Fibroblast of lung (primary cell): ENCODE data around the gene SPACDR. TPM values are rescaled to one million over a fixed set of nuclear protein-coding genes. Genes with fewer than 3 reads are reported as not detected.

Source experiments
- DNase-seq, 2 donors: peaks; one replicate each; pipeline versions ENCODE4 v3.0.0 to v3.0.0-alpha.2; 2010; ENCODE audit warnings: low read depth in 2 of 2
- H2AFZ ChIP-seq: 2 replicates; pipeline ENCODE4 v1.5.1; 2012; ENCODE audit warnings: low read length, control low read depth, inconsistent platforms
- H3K27ac ChIP-seq: 2 replicates; pipeline ENCODE4 v1.5.1; 2011; ENCODE audit warnings: low read length, control low read depth; ENCODE audit not compliant: insufficient read depth
- H3K27me3 ChIP-seq: 2 replicates; pipeline ENCODE4 v1.5.1; 2011; ENCODE audit warnings: mild to moderate bottlenecking, low read length; ENCODE audit not compliant: control insufficient read depth, insufficient read depth
- H3K36me3 ChIP-seq: 2 replicates; pipeline ENCODE4 v1.5.1; 2011; ENCODE audit warnings: low read length; ENCODE audit not compliant: control insufficient read depth, insufficient read depth
- H3K4me1 ChIP-seq: 2 replicates; pipeline ENCODE4 v1.5.1; 2011; ENCODE audit warnings: low read length; ENCODE audit not compliant: control insufficient read depth, insufficient read depth; ENCODE audit errors: extremely low read depth
- H3K4me2 ChIP-seq: 2 replicates; pipeline ENCODE4 v1.5.1; 2011; ENCODE audit warnings: low read length, control low read depth; ENCODE audit not compliant: insufficient read depth; ENCODE audit errors: extremely low read depth
- H3K4me3 ChIP-seq, 4 experiments: fragments of 200-600 bp in 1 of 4; sonication (generic) in 1 of 4; replicated peaks in 1 of 4; 2 replicates each; pipeline ENCODE4 v1.5.1; 2011 to 2016; ENCODE audit warnings: low read length in 4 of 4, low read depth in 3 of 4, mild to moderate bottlenecking in 3 of 4, control low read depth in 2 of 4, inconsistent platforms in 1 of 4, mixed read lengths in 1 of 4; ENCODE audit not compliant: insufficient read depth in 1 of 4; ENCODE audit errors: control extremely low read depth in 1 of 4
- H3K79me2 ChIP-seq: 2 replicates; pipeline ENCODE4 v1.5.1; 2012; ENCODE audit warnings: mild to moderate bottlenecking, low read length, inconsistent platforms; ENCODE audit not compliant: control insufficient read depth, insufficient read depth
- H3K9ac ChIP-seq: 2 replicates; pipeline ENCODE4 v1.5.1; 2011; ENCODE audit warnings: mild to moderate bottlenecking, low read length, control low read depth; ENCODE audit not compliant: insufficient read depth
- H3K9me3 ChIP-seq: 2 replicates; pipeline ENCODE4 v1.5.1; 2012; ENCODE audit warnings: low read depth, low read length; ENCODE audit not compliant: control insufficient read depth, insufficient read depth
- H4K20me1 ChIP-seq: 2 replicates; pipeline ENCODE4 v1.5.1; 2011; ENCODE audit warnings: low read length; ENCODE audit not compliant: control insufficient read depth, insufficient read depth; ENCODE audit errors: extremely low read depth
- CTCF ChIP-seq, 2 donors: IDR thresholded peaks in 1 of 2; conservative IDR thresholded peaks in 1 of 2; 1 replicate in 1 of 2; 2 replicates in 1 of 2; pipeline ENCODE4 v1.5.1; 2011 to 2012; ENCODE audit warnings: low read length in 2 of 2, control low read depth in 1 of 2, inconsistent platforms in 1 of 2, low read depth in 1 of 2, mild to moderate bottlenecking in 1 of 2
- EZH2 ChIP-seq: IDR thresholded peaks from 2 replicates; pipeline ENCODE4 v1.5.1; 2012; ENCODE audit warnings: low read length, control low read depth, mild to moderate bottlenecking; ENCODE audit errors: missing control alignments
- polyA plus RNA-seq, 2 donors: library from polyadenylated mRNA; depleted of rRNA in 1 of 2; stranded (reverse) in 1 of 2; unstranded in 1 of 2; fragments of >200 nt; gene quantifications; 2 replicates each; pipeline ENCODE4 v1.2.1, GENCODE V29; 2011 to 2012; ENCODE audit warnings: missing spikeins in 1 of 2
- total RNA-seq: library from RNA; depleted of rRNA; stranded (reverse); fragments of >200 nt; gene quantifications from 2 replicates; pipeline ENCODE4 v1.2.1, GENCODE V29; 2014

Gene SPACDR
- total and polyA plus RNA-seq, 2 donors (not counting 1 experiment from before 2014, with no cell fraction given): 0.25 to 0.50 TPM

DNA sequence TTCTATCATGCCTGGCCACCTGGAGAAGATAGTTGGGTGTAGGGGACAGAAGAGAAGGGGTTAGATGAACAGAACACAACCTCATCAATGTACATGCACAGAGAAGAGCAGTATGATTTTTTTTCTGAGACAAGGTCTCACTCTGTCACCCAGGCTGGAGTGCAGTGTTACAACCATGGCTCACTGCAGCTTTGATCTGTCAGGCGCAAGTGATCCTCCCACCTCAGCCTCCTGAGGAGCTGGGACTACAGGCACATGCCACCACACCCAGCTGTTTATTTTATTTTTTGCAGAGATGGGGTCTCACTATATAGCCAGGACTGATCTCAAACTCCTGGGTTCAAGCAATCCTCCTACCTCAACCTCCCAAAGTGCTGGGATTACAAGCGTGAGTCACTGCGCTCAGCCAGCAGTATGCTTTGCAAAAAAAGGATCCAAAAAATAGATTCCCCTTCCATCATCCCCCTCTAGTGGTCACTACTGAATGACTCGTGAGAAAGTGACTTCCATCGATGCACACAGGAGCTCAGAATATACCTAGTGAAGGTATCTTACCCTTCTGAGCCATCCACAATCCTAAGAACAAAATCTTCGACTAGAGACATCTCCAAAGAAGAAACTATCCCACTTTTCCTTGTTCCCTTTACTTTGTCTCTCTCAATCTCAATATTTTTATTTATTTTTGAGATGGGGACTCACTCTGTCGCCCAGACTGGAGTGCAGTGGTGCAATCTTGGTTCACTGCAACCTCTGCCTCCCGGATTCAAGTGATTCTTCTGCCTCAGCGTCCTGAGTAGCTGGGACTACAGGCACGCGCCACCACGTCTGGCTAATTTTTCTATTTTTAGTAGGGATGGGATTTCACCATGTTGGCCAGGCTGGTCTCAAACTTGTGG is 56.5 kb downstream of the SPACDR start:
- Histone ChIP-seq H3K27me3 (peaks cover 11% of the 10 kb centered on the region), H3K27ac (no peak overlapping the region), H3K4me3 (no peak overlapping the region), H2AFZ (no peak overlapping the region), H3K79me2 (no peaks in the 10 kb centered on the region), H3K9me3 (no peaks in the 10 kb centered on the region), H3K36me3 (no peaks in the 10 kb centered on the region), H3K4me1 (no peaks in the 10 kb centered on the region), H3K4me2 (no peak overlapping the region), H3K9ac (no peak overlapping the region), H4K20me1 (no peaks in the 10 kb centered on the region)
- TF ChIP-seq EZH2: no peak
- TF ChIP-seq CTCF (conservative IDR thresholded peaks at IDR 0.05 in 1 of 2, IDR thresholded peaks at IDR 0.05 in 1 of 2; ENCODE audit: low read depth in 1 of 2, low read length in 2 of 2): peak; percentile 73 to 83
- DNase-seq: peak; percentile 73 to 81

- no peaks in the 10 kb centered on the region for H4K20me1 ChIP-seq
- H3K27me3 ChIP-seq: peaks cover 11% of the 10 kb centered on the region
- no peak overlapping the region for H3K9ac ChIP-seq
- H3K4me3 ChIP-seq: no peak overlapping the region
- no peaks in the 10 kb centered on the region for H3K9me3 ChIP-seq
- TF ChIP-seq CTCF (conservative IDR thresholded peaks at IDR 0.05 in 1 of 2, IDR thresholded peaks at IDR 0.05 in 1 of 2; ENCODE audit: low read depth in 1 of 2, low read length in 2 of 2) (no peak), EZH2 (no peak)
- peak; percentile 22 to 83 for DNase-seq
- H2AFZ ChIP-seq: no peak overlapping the region
- no peaks in the 10 kb centered on the region for H3K79me2 ChIP-seq
- H3K4me2 ChIP-seq: no peak overlapping the region
- no peaks in the 10 kb centered on the region for H3K4me1 ChIP-seq
- no peak overlapping the region for H3K27ac ChIP-seq
- H3K36me3 ChIP-seq: no peaks in the 10 kb centered on the region
These were observed 57.3 kb downstream of the SPACDR start for GRCh38 chr7:100406767-100407166.

Other genes starting within 250 kb of the SPACDR start
- not detected in 2 replicates for gene PVRIG, start 244.3 kb downstream of the SPACDR start, total RNA-seq
- gene PVRIG, start 244.3 kb downstream of the SPACDR start, polyA plus RNA-seq: not detected in 2 replicates
- not detected in 2 replicates for gene SPDYE3, start 156.6 kb downstream of the SPACDR start, total RNA-seq
- not detected in 2 replicates for gene SPDYE3, start 156.6 kb downstream of the SPACDR start, polyA plus RNA-seq
- 3.6 and 4.3 TPM in 2 replicates for gene PILRB, start 106.1 kb downstream of the SPACDR start, total RNA-seq
- 6.5 and 8.8 TPM in 2 replicates for gene PILRB, start 106.1 kb downstream of the SPACDR start, polyA plus RNA-seq
- gene PILRA, start 90.8 kb downstream of the SPACDR start, total RNA-seq: 0.33 TPM in 1 of 2 replicates, not detected in the other
- 0.15 and 0.20 TPM in 2 replicates for gene PILRA, start 90.8 kb downstream of the SPACDR start, polyA plus RNA-seq
- gene ZCWPW1, start 35.6 kb downstream of the SPACDR start, total RNA-seq: 2.8 and 4.1 TPM in 2 replicates
- 0.64 and 1.1 TPM in 2 replicates for gene ZCWPW1, start 35.6 kb downstream of the SPACDR start, polyA plus RNA-seq
- 24.4 and 26.6 TPM in 2 replicates for gene MEPCE, start 34.4 kb downstream of the SPACDR start, total RNA-seq
- 11.4 and 17.6 TPM in 2 replicates for gene MEPCE, start 34.4 kb downstream of the SPACDR start, polyA plus RNA-seq
- gene PPP1R35, start 27.8 kb downstream of the SPACDR start, total RNA-seq: 18.2 and 18.3 TPM in 2 replicates
- 7.0 and 9.8 TPM in 2 replicates for gene PPP1R35, start 27.8 kb downstream of the SPACDR start, polyA plus RNA-seq
- 15.2 and 21.1 TPM in 2 replicates for gene TSC22D4, start 15.0 kb upstream of the SPACDR start, total RNA-seq
- 13.2 and 15.3 TPM in 2 replicates for gene TSC22D4, start 15.0 kb upstream of the SPACDR start, polyA plus RNA-seq
- 0.26 and 0.33 TPM in 2 replicates for gene NYAP1, start 19.7 kb upstream of the SPACDR start, total RNA-seq
- 0.09 and 0.18 TPM in 2 replicates for gene NYAP1, start 19.7 kb upstream of the SPACDR start, polyA plus RNA-seq
- 2.6 and 3.1 TPM in 2 replicates for gene AGFG2, start 74.9 kb upstream of the SPACDR start, total RNA-seq
- 2.4 and 3.2 TPM in 2 replicates for gene AGFG2, start 74.9 kb upstream of the SPACDR start, polyA plus RNA-seq
- gene SAP25, start 109.6 kb upstream of the SPACDR start, total RNA-seq: not detected in 2 replicates
- gene SAP25, start 109.6 kb upstream of the SPACDR start, polyA plus RNA-seq: 0.22 TPM in 1 of 2 replicates, not detected in the other
- 5.6 and 7.3 TPM in 2 replicates for gene LRCH4, start 121.9 kb upstream of the SPACDR start, total RNA-seq
- 9.6 and 11.6 TPM in 2 replicates for gene LRCH4, start 121.9 kb upstream of the SPACDR start, polyA plus RNA-seq
- gene FBXO24, start 122.1 kb upstream of the SPACDR start, total RNA-seq: 0.33 and 0.51 TPM in 2 replicates
- gene FBXO24, start 122.1 kb upstream of the SPACDR start, polyA plus RNA-seq: 0.23 and 0.32 TPM in 2 replicates
- 116 and 128 TPM in 2 replicates for gene PCOLCE, start 138.1 kb upstream of the SPACDR start, total RNA-seq
- gene PCOLCE, start 138.1 kb upstream of the SPACDR start, polyA plus RNA-seq: 176 and 211 TPM in 2 replicates
- gene MOSPD3, start 148.3 kb upstream of the SPACDR start, total RNA-seq: 3.9 and 5.9 TPM in 2 replicates
- 12.8 and 13.8 TPM in 2 replicates for gene MOSPD3, start 148.3 kb upstream of the SPACDR start, polyA plus RNA-seq
- under 0.01 TPM in 1 of 2 replicates, not detected in the other for gene TFR2, start 177.3 kb upstream of the SPACDR start, total RNA-seq
- gene TFR2, start 177.3 kb upstream of the SPACDR start, polyA plus RNA-seq: 0.08 and 0.16 TPM in 2 replicates
- not detected in 2 replicates for gene ACTL6B, start 192.2 kb upstream of the SPACDR start, total RNA-seq
- not detected in 2 replicates for gene ACTL6B, start 192.2 kb upstream of the SPACDR start, polyA plus RNA-seq
- gene GNB2, start 209.5 kb upstream of the SPACDR start, total RNA-seq: 64.5 and 85.2 TPM in 2 replicates
- 145 and 170 TPM in 2 replicates for gene GNB2, start 209.5 kb upstream of the SPACDR start, polyA plus RNA-seq
- gene GIGYF1, start 230.0 kb upstream of the SPACDR start, total RNA-seq: 14.4 and 15.9 TPM in 2 replicates
- 3.8 and 4.0 TPM in 2 replicates for gene GIGYF1, start 230.0 kb upstream of the SPACDR start, polyA plus RNA-seq
- gene POP7, start 241.9 kb upstream of the SPACDR start, total RNA-seq: 31.1 and 31.9 TPM in 2 replicates
- gene POP7, start 241.9 kb upstream of the SPACDR start, polyA plus RNA-seq: 19.4 and 22.9 TPM in 2 replicates